GM21423 (cell line): ENCODE data around the gene KLHL25.

Experiments used
- ATAC-seq: cut with Tn5 transposase; IDR thresholded peaks from one replicate; pipeline ENCODE4 v1.9.1; 2021; ENCODE audit warnings: mild to moderate bottlenecking, moderate library complexity; ENCODE audit not compliant: unreplicated experiment

The KLHL25 gene

GRCh38 chr15:85749261-85750151 is 45.2 kb downstream of the KLHL25 start:
- ATAC-seq: no peak

- no peak for ATAC-seq
These were observed 46.0 kb downstream of the KLHL25 start for GRCh38 chr15:85748729-85749128.

DNA sequence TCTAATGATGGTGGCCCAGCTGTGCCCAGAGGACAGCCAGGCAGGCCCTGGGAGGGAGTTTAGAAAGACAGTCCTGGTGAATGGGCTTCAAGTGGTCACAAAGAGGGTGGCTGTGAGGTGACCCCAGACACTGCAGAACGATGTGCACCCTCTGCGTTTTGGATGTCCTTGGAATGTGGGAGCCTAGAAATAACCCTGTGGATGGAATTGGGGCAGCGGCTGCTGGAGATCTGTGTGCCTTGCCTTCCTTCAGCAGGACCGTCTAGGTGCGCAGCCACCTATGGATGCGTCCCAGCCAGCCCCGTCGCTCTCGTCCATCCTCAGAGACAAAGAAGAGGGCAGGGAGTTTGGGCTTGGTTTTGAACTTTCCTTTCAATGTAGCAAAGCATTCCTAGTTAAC is 46.5 kb downstream of the KLHL25 start:
- ATAC-seq: no peak

GRCh38 chr15:85746641-85747040 is 48.1 kb downstream of the KLHL25 start:
- no peak for ATAC-seq

- ATAC-seq: no peak
These were observed 49.1 kb downstream of the KLHL25 start for GRCh38 chr15:85745525-85746150.

GRCh38 chr15:85745023-85745422 is 49.7 kb downstream of the KLHL25 start:
- no peak for ATAC-seq

DNA sequence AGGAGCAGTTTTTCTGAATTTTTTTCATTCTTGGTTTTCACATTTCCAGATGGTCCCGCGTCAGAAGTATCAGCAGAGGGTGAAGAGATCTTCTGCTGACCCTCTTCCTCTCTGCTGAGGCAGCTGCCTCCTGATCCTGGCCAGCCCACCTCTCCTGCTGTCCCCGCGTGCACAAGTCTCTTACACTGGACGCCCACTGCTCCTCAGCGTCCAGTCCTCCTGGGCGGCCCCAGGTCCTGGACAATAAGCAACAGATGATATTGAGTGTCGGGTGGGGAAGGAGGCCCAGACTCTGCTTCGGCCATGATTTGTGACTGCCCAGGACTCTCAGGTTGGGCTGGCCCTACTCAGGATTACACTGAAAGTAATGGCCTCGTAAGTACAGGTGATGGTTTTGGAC is 50.1 kb downstream of the KLHL25 start:
- no peak for ATAC-seq

GRCh38 chr15:85743392-85744055 is 51.2 kb downstream of the KLHL25 start:
- ATAC-seq: no peak

- no peak for ATAC-seq
These were observed 52.4 kb downstream of the KLHL25 start for GRCh38 chr15:85742186-85742821.

GRCh38 chr15:85741662-85742061 is 53.1 kb downstream of the KLHL25 start:
- no peak for ATAC-seq

DNA sequence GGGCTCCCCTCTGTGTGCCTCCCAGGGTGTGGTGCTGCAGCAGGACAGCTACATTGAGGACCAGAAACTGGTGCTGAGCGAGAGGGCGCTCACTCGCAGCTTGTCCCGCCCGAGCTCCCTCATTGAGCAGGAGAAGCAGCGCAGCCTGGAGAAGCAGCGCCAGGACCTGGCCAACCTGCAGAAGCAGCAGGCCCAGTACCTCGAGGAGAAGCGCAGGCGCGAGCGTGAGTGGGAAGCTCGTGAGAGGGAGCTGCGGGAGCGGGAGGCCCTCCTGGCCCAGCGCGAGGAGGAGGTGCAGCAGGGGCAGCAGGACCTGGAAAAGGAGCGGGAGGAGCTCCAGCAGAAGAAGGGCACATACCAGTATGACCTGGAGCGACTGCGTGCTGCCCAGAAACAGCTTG is 53.7 kb downstream of the KLHL25 start:
- no peak for ATAC-seq

GRCh38 chr15:85737061-85737460 is 57.7 kb downstream of the KLHL25 start:
- no peak for ATAC-seq

GRCh38 chr15:85733416-85733815 is 61.3 kb downstream of the KLHL25 start:
- no peak for ATAC-seq

DNA sequence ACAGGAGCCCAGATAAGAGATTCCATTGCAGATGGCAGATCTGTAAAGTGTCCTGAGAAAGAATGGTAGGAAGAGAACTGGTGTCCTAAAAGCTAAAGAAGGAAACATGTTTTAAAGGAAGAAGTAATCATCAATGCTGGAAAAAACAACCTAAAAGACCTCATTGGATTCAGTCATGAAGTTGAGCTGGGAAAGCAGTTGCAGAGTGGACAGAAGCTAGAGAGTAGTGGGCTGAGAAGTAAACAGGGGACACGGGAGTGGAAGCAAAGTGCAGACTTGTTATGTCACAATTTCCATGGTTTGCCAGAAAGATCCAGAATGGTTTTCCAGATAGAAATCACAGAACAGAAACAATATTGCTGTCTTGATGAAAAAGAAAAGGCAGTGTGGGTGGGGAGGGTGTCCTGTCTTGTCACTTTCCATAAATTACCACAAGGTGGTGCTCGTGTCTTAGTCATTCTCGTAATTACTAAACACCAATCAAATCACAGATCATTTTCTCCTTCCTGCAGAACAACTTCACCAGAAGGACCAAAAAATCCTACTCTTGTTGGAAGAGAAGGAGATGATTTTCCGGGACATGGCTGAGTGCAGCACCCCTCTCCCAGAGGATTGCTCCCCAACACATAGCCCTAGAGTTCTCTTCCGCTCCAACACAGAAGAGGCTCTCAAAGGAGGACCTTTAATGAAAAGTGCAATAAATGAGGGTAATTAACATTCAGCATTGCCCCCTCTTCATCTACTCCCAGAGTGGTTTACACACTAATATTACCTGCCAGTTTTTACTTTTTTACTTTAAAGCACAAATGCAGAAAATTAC is 64.5 kb downstream of the KLHL25 start:
- ATAC-seq: peak; percentile 65

DNA sequence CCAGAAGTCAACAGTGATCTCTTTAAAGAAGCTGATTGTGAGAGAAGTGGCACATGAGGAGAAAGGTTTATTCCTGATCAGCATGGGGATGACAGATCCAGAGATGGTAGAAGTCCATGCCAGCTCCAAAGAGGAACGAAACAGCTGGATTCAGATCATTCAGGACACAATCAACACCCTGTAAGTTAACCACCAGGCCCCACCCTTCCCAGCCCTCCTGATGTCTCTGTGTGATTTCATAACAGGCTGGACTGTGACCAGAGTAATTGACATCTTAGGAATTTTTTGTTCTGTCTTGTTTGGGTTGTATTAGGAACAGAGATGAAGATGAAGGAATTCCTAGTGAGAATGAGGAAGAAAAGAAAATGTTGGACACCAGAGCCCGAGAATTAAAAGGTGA is 67.7 kb downstream of the KLHL25 start:
- no peak for ATAC-seq

DNA sequence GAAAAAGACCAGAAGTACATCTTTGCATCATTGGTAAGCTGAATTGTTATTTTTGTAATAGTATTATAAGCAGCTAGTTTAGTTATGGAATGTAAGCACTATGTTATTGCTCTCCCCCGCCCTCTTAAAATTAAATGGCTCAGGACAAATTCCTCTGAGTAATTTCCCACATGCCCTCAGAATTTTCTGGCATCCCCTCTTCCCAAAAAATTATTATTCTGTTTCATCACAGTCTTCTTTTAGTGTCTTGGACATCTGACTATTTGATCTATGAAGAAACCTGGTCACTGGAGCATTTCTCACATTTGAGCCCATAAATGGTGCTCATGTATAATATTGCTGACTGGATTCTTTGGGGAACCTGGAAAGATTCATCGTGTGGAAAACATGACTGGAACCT is 68.3 kb downstream of the KLHL25 start:
- no peak for ATAC-seq

DNA sequence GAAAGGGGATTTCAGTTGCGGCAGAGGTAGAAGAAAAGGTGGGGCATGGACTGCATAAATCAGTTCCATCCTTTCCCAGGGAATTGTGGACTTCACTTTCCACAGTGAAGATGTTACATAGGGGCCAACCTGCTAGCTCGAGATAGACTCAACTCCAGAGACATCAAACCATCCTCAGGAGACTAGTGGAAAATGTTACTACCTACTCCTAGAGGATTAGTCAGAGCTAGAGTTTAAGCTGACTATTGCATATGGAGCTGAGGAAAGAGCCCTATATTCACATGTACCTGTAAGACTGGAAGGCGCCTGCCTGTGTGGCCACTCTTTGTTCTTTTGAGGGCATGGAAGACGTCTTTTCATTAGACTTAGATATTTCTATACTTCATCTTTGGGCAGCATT is 69.2 kb downstream of the KLHL25 start:
- no peak for ATAC-seq

- ATAC-seq: no peak
These were observed 69.7 kb downstream of the KLHL25 start for GRCh38 chr15:85725019-85725418.

- ATAC-seq: no peak
These were observed 70.5 kb downstream of the KLHL25 start for GRCh38 chr15:85723960-85724945.
